HT1080 (cell line): Measurements from ENCODE around the gene DENND1A. TPM values are rescaled to one million over a fixed set of nuclear protein-coding genes. Genes with fewer than 3 reads are reported as not detected.

ENCODE experiments used
- DNase-seq: peaks from one replicate; pipeline ENCODE4 v3.0.0-alpha.2; 2015; ENCODE audit warnings: low read depth
- total RNA-seq: library from RNA; depleted of rRNA; stranded (reverse); fragments of >200 nt; shearing (Covaris generic); gene quantifications from 2 replicates; pipeline ENCODE4 v1.2.3, GENCODE V29; 2014

DENND1A gene
- total RNA-seq, 1 experiment from 2014 or later: 33.6 TPM

- peak; percentile 7 for DNase-seq
These were observed 345.4 kb downstream of the DENND1A start for GRCh38 chr9:123584202-123585176.

DNA sequence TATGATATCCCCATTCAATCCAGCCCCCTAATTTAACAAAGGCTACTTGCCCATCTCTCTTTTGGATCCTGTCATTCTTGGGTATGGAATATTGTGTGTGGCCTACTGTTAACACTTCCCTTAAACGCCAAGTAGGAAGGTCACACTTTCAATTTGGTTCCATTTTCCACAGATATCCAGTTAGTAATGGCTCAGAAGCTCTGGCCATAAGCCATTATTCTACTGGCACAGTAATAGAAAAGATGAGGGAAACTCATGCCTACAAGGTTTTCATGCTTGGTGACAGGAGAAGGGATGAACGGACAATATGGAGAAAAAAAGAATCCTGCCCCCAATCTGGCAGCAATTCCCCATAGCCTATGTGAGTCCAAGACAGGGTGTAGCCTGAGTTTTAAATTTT is 346.3 kb downstream of the DENND1A start:
- no peak for DNase-seq

DNA sequence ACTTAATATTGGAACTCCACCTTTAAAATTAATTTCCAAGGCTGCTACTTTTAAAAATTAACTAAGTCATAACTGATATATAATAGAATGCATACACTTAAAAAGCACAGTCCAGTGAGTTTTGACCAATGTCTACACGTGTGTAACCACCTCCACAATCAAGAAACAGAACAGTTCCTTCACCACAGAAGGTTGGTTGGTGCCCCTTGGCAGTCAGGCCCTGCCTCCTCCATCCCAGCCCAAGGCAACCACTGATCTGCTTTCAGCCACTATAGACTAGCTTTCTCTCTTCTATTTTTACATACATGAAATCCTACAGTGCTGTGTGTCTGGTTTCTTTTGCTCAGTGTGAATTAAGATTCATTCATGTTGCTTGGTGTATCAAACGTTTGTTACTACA is 358.7 kb downstream of the DENND1A start:
- no peak for DNase-seq

DNA sequence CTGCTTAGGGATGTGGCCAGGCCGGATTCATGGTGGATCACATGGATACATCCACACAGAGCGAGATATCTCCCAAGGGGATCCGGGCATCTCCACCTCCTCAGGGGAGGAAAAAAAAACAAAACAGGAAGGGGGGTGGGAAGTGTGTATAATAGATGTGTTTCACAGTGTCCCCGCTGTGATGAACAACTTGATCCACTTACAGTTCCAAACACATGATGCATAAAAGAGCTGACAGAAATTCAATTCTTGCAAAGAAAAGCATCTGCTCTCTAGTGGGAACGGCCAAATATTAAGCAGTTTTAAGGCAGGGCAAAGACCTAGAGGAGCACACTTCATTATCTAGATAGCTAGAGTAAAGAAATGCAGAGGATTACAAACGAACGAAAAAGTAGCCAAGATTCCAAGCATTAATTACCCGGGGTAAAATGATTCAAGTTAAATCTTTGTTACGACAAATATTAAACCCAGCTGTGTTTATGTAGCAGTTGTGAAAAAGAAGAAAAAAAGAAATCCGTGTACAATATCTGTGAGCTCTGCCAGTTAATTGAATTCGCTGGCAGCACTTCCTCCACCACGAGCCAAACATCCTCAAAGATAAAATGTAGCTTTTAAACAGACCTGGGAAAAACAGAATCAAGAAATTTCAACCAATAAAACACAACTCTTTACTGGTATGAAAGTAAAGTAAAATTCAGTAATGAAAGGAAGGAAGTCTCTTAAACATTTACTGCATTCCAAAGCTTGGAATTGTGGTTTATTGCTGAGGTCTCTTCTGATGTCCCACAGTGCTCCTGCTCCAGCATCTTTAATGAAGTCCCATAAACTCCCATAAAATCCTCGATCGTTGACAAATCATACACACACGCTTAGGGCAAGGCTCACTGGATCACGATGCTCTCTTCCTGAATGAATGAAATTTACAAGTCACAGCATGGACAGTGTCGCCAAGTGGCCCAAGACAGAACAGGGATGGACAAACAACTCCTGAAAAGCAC is 360.9 kb downstream of the DENND1A start:
- DNase-seq: no peak

- DNase-seq: no peak
These were observed 362.9 kb downstream of the DENND1A start for GRCh38 chr9:123567013-123567412.

DNA sequence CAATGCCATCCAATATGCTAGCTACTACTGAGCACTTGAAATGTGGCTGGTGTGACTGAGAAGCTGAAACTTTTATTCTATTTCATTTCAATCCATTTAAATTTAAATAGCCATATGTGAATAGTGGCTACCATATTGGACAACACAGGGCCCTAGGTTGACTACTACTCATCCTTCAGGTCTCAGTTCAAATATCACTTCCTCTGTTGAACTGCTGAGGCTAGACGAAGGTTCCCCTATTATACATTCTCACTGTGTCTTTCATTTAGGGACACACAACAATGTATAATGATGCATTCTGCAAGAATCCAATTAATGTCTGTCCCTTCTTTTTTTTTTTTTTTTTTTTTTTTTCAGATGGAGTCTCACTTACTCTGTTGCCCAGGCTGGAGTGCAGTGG is 365.3 kb downstream of the DENND1A start:
- no peak for DNase-seq

DNA sequence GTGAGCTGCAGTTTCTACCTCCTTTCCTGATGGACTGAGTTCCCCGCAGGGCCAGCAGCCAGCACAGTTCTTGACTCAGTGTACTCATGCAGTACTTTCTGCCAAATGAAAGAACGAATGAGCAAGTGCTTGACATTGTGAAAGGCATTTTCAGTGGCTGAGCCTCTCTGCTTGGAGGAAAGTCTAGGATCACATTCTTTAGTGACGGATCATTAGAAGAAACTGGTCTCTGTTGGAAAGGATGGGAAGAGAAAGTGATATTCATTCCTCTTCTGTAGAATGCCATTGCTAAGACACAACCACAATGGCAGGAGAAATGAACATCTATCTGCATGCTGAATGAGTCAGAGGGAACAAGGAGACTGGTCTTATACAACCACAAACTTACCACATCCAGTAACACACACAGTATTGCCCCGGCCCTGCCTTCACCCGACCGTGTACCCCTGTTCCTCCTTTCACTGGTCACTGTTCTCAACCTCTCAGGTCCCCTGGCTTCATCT is 367.0 kb downstream of the DENND1A start:
- DNase-seq: peak; percentile 86

DNA sequence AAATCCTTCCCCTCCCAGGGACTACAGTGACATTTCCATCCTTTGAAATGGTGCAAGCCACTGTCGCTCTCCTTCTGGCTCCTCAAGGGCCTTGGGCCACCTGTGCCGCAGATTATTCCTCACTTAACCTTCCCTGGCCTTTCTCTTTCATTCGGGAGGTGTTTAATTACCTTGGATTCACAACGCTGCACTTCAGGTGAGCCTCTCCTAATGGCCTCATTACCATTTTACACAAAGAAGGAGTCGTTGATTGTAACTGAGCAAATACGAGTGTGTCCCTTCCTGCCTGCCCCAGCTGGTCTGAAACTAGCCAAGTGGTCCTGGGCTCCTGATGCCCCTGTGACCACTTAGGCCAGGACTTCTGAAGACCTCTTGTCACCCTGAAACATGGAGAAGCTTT is 368.9 kb downstream of the DENND1A start:
- DNase-seq: no peak

DNA sequence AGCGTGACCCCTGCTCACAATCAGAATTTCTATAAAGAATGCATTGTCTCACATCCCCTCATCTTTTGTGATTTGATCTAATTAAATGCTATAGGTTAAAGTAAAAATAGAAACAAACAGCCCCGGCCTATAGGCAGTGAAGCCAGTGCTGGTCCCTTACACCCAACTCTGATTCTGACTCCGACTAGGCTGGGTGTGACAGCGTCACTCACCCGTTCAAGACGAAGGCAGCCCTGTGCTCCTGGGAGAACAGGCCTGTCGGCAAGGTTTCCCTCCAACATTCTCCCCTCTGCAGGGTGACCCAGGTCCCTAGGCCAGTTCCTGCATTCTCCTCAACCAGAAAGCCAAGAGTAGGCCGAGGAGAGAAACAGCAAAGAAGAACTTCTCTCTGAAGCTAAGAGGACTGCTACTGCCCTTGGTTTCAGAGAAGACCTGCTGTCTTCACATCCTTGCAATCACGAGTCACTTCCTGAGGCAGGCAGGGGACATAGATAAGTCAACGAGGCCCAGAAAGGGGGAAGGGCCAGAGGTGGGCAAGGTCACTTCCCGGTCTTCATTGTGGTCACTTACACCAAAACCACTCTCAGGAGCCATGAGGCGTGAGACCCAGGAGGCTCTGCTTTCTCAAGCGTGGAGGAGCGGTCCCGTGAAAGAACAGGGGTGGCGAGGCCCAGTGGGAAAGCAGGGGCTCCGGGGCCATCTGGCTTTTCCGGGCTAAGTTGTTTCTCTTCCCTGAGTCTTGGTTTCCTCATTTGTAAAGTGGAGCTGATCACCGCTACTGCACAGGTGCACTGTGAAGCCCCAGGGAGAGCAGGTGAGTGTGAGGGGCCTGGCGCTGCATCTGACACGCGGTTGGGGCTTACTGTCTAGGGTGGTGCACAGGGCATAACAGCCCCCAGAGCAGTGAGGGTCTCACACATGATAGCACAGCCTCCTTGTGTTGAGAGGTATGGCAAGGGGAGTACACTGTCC is 373.2 kb downstream of the DENND1A start:
- DNase-seq: peak; percentile 46

- no peak for DNase-seq
These were observed 374.3 kb downstream of the DENND1A start for GRCh38 chr9:123555646-123556045.

DNA sequence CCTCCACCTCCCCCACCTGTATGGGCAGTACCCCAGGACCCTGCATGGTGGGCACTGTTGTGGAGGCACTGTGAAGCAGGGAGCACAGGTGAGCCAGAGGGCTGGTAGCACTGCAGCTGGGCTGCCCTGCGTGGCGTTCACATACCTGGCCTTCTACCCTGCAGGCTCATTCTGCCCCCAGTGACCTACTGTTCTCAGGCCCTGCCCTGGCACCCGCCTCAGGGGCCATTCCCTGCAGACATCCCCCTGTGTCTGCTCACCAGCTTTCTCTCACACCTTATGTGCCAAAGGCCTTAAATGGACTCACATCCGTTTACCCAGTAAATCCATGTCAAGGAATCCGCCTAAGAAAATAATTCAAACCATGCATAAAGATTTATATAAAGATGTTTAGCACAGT is 377.4 kb downstream of the DENND1A start:
- DNase-seq: no peak

DNA sequence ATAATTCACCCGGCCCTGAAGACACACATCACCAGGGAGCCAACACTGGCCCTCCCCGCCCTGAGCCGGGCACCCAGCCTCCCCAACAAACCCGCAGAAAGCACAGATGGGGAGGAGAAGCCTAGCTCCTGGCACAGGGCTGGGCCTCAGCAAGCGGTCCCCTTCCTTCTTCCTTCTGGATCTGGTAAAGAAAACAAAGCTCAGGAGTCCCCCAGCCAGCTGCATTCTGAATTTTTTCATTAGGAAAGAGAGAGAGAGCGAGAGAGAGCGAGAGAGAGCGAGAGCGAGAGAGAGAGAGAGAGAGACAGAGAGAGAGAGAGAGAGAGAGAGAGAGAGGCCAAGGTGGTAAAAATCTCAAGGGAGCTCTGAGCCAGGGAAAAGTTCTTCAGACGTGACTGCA is 378.2 kb downstream of the DENND1A start:
- DNase-seq: no peak

DNA sequence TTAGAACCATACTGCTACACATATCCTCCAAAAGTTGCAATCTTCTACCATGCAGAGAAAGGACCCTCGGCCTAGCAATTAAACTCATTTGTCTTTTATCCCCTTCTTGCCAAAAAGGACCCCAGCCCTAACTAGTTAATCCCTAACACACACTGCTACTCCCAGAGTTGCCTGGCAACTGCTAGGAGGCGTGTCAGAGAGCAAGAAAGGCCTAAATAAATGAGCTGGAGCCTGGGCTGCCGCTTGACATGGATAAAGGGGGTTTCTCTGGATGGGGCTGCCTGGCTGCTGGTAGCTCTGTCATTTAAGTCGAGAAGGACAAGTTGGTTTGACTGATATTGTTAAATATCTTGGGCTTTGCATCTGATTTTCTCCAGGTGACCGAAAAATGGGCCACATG is 379.1 kb downstream of the DENND1A start:
- no peak for DNase-seq

DNA sequence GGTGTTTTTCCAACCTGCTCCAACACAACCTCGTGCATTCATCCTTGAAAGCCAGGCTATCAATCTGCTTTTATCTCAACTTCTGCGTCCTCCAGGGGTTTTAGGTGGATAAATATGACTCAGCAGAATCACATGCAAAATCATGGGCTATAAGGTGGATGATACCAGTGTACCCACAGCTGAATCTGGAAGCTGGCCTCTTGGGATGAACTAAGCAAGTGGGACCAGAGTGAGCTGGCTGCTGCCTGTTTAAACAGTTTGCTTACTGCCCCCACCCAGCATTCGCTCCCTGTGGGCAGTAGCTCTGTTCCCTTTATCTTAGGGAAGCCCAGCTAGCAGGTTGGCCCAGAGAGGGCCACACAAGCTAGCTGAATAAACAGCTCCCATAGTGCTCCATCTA is 379.9 kb downstream of the DENND1A start:
- no peak for DNase-seq

- no peak for DNase-seq
These were observed 381.0 kb downstream of the DENND1A start for GRCh38 chr9:123548741-123549545.

GRCh38 chr9:123544007-123544827 is 385.7 kb downstream of the DENND1A start:
- peak; percentile 24 for DNase-seq

DNA sequence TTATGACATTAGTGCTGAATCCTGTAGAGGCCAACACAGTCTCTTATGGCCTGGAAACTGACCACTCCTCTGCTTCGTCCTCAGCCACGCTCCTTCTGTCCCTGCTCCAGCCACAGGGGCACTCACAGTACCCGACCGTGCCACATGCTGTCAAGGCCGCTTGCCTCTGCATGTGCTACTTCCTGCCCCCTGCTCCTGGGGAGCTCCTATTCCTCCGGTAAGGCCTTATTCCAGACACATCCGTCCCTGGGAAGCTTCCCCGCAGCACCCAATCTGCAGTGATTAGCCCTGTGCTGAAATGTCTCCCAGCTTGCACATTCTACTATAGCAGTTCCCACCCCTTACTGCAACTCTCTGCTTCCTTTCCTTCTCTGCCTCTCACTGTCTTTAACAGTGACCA is 386.4 kb downstream of the DENND1A start:
- DNase-seq: no peak

DNA sequence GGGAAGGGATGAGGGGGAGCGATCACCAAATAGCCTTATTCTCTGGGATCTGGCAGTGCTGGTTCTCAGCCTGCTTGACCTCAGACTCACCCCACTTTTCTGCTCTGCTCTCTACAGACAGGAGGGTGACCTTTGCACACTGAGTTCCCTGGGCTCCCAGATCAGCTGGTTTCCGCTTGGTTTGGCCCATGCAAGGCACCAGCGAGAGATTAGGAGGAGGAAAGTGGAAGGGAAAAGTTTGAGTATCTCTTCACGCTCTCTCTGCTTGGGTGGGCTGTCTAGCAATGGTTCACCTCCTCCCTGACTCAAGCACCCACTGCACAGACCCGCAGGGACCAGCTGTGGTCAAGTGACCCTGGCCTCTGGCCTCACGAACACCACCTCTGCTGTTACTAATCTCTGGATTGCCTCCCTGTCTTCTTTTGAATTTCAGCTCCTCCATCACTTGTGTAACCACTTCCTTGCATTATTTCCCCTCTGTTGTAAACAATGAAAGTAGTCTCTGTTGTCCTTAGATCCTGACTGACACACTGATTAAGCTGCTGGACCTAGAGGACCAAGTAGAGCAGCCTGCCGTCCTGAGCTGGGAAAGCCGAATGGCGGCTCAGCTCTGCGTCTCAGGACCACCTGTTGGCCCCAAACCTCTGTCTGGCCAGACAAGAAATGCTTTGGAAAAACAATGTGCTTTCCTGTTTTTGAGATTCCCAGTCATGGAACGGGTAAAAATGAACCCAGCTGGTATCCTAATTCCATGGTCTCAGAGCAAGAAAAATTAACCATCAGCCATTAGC is 387.3 kb downstream of the DENND1A start:
- no peak for DNase-seq
